Activated naive CD4-positive, alpha-beta T cell treated with anti-CD3 and anti-CD28 coated beads, Interleukin-2, amount 10 ng/mL, durations not matched to agents 7 days and 5 days (primary cell): ENCODE results near the gene NMUR1.
A peak's percentile ranks its signal among the peaks of the same experiment; 100 is the strongest.
"Not testable (repeated sequence)": the region's sequence is repeated elsewhere in the genome, so short reads cannot be mapped to it uniquely, and the experiment has no call there.

Experiments used
- CTCF ChIA-PET: fragments of 350-600 bp; sonication (Branson Sonifier 250); formaldehyde crosslinking; loops from one replicate; lab custom pipeline; 2021; ENCODE audit warnings: antibody characterized with exemption; lab: Charles Lee
- DNase-seq: peaks from one replicate; pipeline ENCODE4 v3.0.0-alpha.2; 2020
- H3K27ac Mint-ChIP-seq: one replicate; pipeline ENCODE4 v1.8.0; 2021; ENCODE audit warnings: mild to moderate bottlenecking, moderate library complexity, mixed read lengths
- H3K27me3 Mint-ChIP-seq: one replicate; pipeline ENCODE4 v1.8.0; 2021; ENCODE audit warnings: mild to moderate bottlenecking, mixed read lengths
- H3K36me3 Mint-ChIP-seq: one replicate; pipeline ENCODE4 v1.8.0; 2021; ENCODE audit warnings: mixed read lengths
- H3K4me1 Mint-ChIP-seq: one replicate; pipeline ENCODE4 v1.8.0; 2021; ENCODE audit warnings: mixed read lengths
- H3K4me3 Mint-ChIP-seq: one replicate; pipeline ENCODE4 v1.8.0; 2021; ENCODE audit warnings: mild to moderate bottlenecking, moderate library complexity, mixed read lengths
- H3K9me3 Mint-ChIP-seq: one replicate; pipeline ENCODE4 v1.8.0; 2021; ENCODE audit warnings: mixed read lengths

Gene NMUR1, protein sequence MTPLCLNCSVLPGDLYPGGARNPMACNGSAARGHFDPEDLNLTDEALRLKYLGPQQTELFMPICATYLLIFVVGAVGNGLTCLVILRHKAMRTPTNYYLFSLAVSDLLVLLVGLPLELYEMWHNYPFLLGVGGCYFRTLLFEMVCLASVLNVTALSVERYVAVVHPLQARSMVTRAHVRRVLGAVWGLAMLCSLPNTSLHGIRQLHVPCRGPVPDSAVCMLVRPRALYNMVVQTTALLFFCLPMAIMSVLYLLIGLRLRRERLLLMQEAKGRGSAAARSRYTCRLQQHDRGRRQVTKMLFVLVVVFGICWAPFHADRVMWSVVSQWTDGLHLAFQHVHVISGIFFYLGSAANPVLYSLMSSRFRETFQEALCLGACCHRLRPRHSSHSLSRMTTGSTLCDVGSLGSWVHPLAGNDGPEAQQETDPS

GRCh38 chr2:231530099-231531011 is at the start of gene NMUR1:
Gene NMUR1 (minus strand): TSS chr2:231530445. CDS start chr2:231530361, 84 bp downstream.
- peaks cover 88% of the 10 kb centered on the region for H3K27me3 Mint-ChIP-seq
- DNase-seq = peak; percentile 79
- H3K4me3 Mint-ChIP-seq = peak within 1 kb of the TSS; percentile 35
- H3K9me3 Mint-ChIP-seq = no peaks in the 10 kb centered on the region
- peaks cover 17% of the 10 kb centered on the region for H3K4me1 Mint-ChIP-seq
- CTCF ChIA-PET = interaction anchor here (0.9 to 4.2 kb wide), 7 partner anchors 11 to 82 kb away, joined by 3 to 43 read pairs (median 5); no protein-coding TSS in a partner anchor
- H3K36me3 Mint-ChIP-seq = no peaks in the 10 kb centered on the region
- H3K27ac Mint-ChIP-seq = peak within 1 kb of the TSS; percentile 26

GRCh38 chr2:231579560-231579959 is 49.3 kb upstream of the NMUR1 start:
- no peaks in the 10 kb centered on the region for H3K36me3 Mint-ChIP-seq
- H3K4me1 Mint-ChIP-seq = peaks cover 2% of the 10 kb centered on the region
- no peak for DNase-seq
- no peak overlapping the region for H3K27ac Mint-ChIP-seq
- CTCF ChIA-PET = no interaction called here
- peaks cover 5% of the 10 kb centered on the region for H3K9me3 Mint-ChIP-seq
- peaks cover 27% of the 10 kb centered on the region for H3K27me3 Mint-ChIP-seq
- H3K4me3 Mint-ChIP-seq = no peak overlapping the region

- H3K36me3 Mint-ChIP-seq, H3K4me1 Mint-ChIP-seq, H3K27ac Mint-ChIP-seq, H3K4me3 Mint-ChIP-seq, DNase-seq, H3K9me3 Mint-ChIP-seq: not testable (repeated sequence)
- CTCF ChIA-PET = interaction anchor here (0.7 kb wide), 2 partner anchors 15 to 23 kb away, joined by 3 read pairs; no protein-coding TSS in a partner anchor
- peaks cover 32% of the 10 kb centered on the region for H3K27me3 Mint-ChIP-seq
Observed at GRCh38 chr2:231578655-231579054, 48.4 kb upstream of the NMUR1 start.

- Mint-ChIP-seq H3K4me3 (no peak overlapping the region), H3K36me3 (no peaks in the 10 kb centered on the region), H3K4me1 (peaks cover 2% of the 10 kb centered on the region), H3K27ac (no peak overlapping the region), H3K9me3 (peaks cover 5% of the 10 kb centered on the region), H3K27me3 (peaks cover 38% of the 10 kb centered on the region)
- DNase-seq = no peak
- CTCF ChIA-PET = no interaction called here
Observed at GRCh38 chr2:231576465-231576864, 46.2 kb upstream of the NMUR1 start.

DNA sequence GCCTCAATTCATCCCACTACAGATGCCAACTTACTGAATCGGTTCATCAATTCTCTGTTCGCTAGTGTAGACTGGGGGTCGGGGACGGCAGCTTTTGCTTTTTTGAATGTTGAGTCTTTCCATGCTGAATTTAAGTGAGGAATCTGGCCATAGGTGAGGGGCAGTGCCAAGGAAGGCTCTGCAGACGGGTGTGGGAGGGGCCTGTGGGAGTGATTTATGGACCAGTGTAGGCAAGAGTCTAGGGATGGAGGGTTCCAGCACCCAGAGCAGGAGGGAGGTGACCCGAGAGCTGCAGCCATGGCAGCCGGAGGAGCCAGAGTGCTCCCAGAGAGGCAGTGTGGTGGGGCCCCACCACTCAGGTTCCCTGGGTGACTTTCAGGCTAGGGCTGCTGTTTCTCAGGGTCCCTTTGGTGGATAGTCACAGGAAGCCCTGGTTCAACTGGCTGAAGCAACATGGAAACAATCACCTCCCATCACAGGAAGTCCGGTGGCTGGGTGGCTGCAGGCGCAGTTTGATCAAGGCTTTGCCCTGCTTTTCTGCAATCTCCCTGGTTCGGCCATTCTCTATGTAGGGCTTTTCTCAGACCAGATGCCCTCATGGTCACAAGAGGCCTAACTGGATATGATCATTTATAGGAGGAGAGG is 45.5 kb upstream of the NMUR1 start:
- no peak for DNase-seq
- peaks cover 5% of the 10 kb centered on the region for H3K9me3 Mint-ChIP-seq
- CTCF ChIA-PET = interaction anchor here (0.9 to 1.4 kb wide), 2 partner anchors 25 to 139 kb away, joined by 3 to 4 read pairs; no protein-coding TSS in a partner anchor
- no peak overlapping the region for H3K4me3 Mint-ChIP-seq
- no peak overlapping the region for H3K27ac Mint-ChIP-seq
- H3K36me3 Mint-ChIP-seq = no peaks in the 10 kb centered on the region
- H3K4me1 Mint-ChIP-seq = peaks cover 2% of the 10 kb centered on the region
- H3K27me3 Mint-ChIP-seq = peaks cover 38% of the 10 kb centered on the region

- no peak for DNase-seq
- H3K4me1 Mint-ChIP-seq = peaks cover 2% of the 10 kb centered on the region
- H3K27me3 Mint-ChIP-seq = peaks cover 31% of the 10 kb centered on the region
- H3K9me3 Mint-ChIP-seq = peaks cover 2% of the 10 kb centered on the region
- CTCF ChIA-PET = interaction anchor here (1.0 to 1.2 kb wide), 3 partner anchors 10 to 27 kb away, joined by 3 read pairs; no protein-coding TSS in a partner anchor
- H3K4me3 Mint-ChIP-seq = no peak overlapping the region
- no peaks in the 10 kb centered on the region for H3K36me3 Mint-ChIP-seq
- H3K27ac Mint-ChIP-seq = peak overlapping the region; percentile 55
Observed at GRCh38 chr2:231573698-231574421, 43.6 kb upstream of the NMUR1 start.

DNA sequence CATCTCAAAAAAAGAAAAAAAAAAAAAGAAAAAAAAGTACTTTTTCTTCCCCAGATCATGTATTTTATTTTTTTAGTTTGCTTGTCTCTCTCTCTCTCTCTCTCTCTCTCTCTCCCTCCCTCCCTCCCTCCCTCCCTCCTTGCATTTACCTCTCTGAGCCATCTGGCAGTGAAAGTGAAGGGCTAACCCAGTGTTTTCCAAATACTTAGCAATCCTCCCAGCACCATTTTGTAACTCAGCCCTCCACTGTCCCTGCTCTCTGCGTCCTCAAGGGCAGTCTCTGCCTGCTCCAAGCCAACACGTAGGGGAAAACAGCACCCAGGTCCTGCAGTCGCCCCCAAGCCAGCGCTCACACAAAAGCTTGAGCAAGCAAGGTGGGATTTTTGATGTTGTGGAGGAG is 42.9 kb upstream of the NMUR1 start:
- Mint-ChIP-seq H3K9me3 (no peaks in the 10 kb centered on the region), H3K36me3 (no peaks in the 10 kb centered on the region), H3K27me3 (peaks cover 38% of the 10 kb centered on the region), H3K4me3 (no peak overlapping the region), H3K4me1 (peaks cover 10% of the 10 kb centered on the region), H3K27ac (no peak overlapping the region)
- CTCF ChIA-PET = interaction anchor here (0.9 to 1.1 kb wide), 2 partner anchors 12 to 28 kb away, joined by 3 to 4 read pairs; no protein-coding TSS in a partner anchor
- no peak for DNase-seq

DNA sequence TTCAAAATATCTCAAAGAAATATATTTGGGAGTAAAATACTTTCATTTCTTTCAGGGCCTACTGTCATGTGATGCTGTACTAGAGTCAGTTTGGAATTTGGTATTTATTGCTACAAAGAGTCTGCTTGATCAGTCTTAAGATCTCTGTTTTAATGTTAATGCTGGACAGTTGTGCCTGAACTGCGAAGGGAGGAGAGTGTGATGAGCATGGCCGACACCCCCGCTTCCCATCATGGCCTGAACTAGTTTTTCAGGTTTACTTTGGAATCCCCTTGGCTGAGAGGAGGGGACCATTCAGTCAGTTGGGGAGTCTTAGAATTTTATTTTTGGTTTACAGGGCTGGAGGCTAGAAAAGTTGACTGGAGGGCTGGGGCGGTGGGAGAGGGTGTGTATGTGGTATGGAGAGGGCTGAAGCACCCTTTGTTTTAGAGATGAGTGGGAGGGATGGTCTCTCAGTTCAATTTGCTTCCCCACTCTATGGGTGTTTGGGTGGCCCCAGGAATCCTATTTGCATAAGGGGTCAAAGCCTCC is 41.5 kb upstream of the NMUR1 start:
- Mint-ChIP-seq H3K4me1 (peaks cover 16% of the 10 kb centered on the region), H3K27me3 (peaks cover 38% of the 10 kb centered on the region), H3K9me3 (no peaks in the 10 kb centered on the region), H3K27ac (no peak overlapping the region), H3K4me3 (no peak overlapping the region), H3K36me3 (no peaks in the 10 kb centered on the region)
- CTCF ChIA-PET = interaction anchor here (0.9 kb wide), 1 partner anchor 9 kb away, joined by 3 read pairs; no protein-coding TSS in a partner anchor
- no peak for DNase-seq

GRCh38 chr2:231570915-231571314 is 40.7 kb upstream of the NMUR1 start:
- H3K27ac Mint-ChIP-seq, H3K4me3 Mint-ChIP-seq, DNase-seq, CTCF ChIA-PET, H3K9me3 Mint-ChIP-seq, H3K36me3 Mint-ChIP-seq: not testable (repeated sequence)
- H3K27me3 Mint-ChIP-seq = peaks cover 38% of the 10 kb centered on the region
- peaks cover 16% of the 10 kb centered on the region for H3K4me1 Mint-ChIP-seq

- CTCF ChIA-PET = interaction anchor here (0.6 to 5.3 kb wide), 2 partner anchors 31 to 240 kb away, joined by 3 to 27 read pairs; no protein-coding TSS in a partner anchor
- Mint-ChIP-seq H3K27ac (peak overlapping the region; percentile 25), H3K27me3 (peaks cover 25% of the 10 kb centered on the region), H3K4me1 (peaks cover 13% of the 10 kb centered on the region), H3K9me3 (no peaks in the 10 kb centered on the region), H3K4me3 (no peak overlapping the region), H3K36me3 (no peaks in the 10 kb centered on the region)
- no peak for DNase-seq
Observed at GRCh38 chr2:231568785-231569435, 38.7 kb upstream of the NMUR1 start.

GRCh38 chr2:231568098-231568784 is 38.0 kb upstream of the NMUR1 start:
- H3K36me3 Mint-ChIP-seq = no peaks in the 10 kb centered on the region
- peaks cover 22% of the 10 kb centered on the region for H3K27me3 Mint-ChIP-seq
- peak overlapping the region; percentile 55 for H3K27ac Mint-ChIP-seq
- peaks cover 13% of the 10 kb centered on the region for H3K4me1 Mint-ChIP-seq
- no peak overlapping the region for H3K4me3 Mint-ChIP-seq
- H3K9me3 Mint-ChIP-seq = no peaks in the 10 kb centered on the region
- CTCF ChIA-PET = interaction anchor here (5.3 kb wide), 1 partner anchor 32 kb away, joined by 27 read pairs; no protein-coding TSS in a partner anchor
- no peak for DNase-seq

DNA sequence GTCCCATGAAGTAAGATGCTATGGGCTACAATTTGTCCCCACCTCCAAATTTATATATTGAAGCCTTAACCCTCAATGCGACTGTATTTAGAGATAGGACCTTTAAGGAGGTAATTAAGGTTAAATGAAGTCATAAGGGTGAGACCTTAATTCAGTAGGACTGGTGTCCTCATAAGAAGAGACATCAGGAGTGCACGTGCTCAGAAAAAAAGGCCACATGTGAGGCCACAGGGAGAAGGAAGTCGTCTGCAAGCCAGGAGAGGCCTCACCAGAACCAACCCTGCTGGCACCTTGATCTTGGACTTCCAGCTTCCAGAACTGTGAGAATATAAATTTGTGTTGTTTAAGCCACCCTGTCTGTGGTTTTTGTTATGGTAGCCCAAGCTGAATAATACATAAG is 36.9 kb upstream of the NMUR1 start:
- H3K4me3 Mint-ChIP-seq = no peak overlapping the region
- H3K36me3 Mint-ChIP-seq = no peaks in the 10 kb centered on the region
- H3K27me3 Mint-ChIP-seq = peaks cover 21% of the 10 kb centered on the region
- no peaks in the 10 kb centered on the region for H3K9me3 Mint-ChIP-seq
- no peak for DNase-seq
- H3K4me1 Mint-ChIP-seq = peaks cover 13% of the 10 kb centered on the region
- CTCF ChIA-PET = interaction anchor here (5.3 kb wide), 1 partner anchor 33 kb away, joined by 27 read pairs; no protein-coding TSS in a partner anchor
- no peak overlapping the region for H3K27ac Mint-ChIP-seq
